NCI-H146 treated with DMSO at 0.1 percent for 48 hours (cell line): ENCODE results near the gene EYA3.

Experiments
- DNase-seq: peaks from one replicate; lab custom pipeline; 2025; ENCODE audit not compliant: unreplicated experiment; lab: John Stamatoyannopoulos, UW

EYA3 gene, protein sequence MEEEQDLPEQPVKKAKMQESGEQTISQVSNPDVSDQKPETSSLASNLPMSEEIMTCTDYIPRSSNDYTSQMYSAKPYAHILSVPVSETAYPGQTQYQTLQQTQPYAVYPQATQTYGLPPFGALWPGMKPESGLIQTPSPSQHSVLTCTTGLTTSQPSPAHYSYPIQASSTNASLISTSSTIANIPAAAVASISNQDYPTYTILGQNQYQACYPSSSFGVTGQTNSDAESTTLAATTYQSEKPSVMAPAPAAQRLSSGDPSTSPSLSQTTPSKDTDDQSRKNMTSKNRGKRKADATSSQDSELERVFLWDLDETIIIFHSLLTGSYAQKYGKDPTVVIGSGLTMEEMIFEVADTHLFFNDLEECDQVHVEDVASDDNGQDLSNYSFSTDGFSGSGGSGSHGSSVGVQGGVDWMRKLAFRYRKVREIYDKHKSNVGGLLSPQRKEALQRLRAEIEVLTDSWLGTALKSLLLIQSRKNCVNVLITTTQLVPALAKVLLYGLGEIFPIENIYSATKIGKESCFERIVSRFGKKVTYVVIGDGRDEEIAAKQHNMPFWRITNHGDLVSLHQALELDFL

DNA sequence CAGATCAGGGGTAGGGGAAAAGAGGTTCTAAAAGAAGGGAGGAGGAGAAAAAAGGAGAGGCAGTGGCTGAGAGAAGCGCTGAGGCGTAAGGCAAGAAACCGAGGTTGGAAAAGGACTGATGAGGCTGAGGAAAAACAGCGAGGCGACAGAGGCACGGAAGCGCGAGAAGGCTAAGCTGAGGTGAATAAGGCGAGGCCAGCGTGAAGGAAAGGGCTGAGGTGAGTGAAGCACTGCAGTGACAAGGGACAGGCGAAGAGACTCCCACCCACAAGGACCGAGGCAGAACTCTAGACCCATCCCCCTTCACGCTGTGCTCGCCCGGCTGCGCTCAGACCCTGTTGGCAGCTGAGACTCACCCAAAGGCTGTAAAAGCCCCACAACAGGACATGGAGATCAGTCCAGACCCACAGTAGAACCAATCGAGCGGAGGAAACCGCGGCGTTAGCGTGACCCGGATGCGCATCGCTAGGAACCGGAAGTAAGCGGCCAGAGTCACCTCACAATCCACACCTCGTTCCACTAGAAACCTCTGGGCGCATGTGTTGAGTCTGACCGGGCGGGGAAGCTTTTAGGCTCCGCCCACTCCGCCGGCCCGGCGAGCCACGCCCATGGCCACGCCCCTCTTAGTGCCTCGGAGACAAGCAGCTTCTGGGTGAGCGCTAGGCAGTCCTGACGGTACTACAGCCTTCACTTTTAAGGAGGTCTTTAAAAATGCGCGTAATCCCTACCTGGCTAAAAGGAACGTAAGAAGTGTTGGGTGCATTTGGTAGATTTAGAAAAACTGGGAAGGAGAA lies at the start of gene EYA3:
EYA3 (minus strand) TSS at position 443 of the 794 bp plus-strand sequence. CDS start 30,584 bp downstream, outside the sequence.
- DNase-seq, result peak; percentile 80

DNA sequence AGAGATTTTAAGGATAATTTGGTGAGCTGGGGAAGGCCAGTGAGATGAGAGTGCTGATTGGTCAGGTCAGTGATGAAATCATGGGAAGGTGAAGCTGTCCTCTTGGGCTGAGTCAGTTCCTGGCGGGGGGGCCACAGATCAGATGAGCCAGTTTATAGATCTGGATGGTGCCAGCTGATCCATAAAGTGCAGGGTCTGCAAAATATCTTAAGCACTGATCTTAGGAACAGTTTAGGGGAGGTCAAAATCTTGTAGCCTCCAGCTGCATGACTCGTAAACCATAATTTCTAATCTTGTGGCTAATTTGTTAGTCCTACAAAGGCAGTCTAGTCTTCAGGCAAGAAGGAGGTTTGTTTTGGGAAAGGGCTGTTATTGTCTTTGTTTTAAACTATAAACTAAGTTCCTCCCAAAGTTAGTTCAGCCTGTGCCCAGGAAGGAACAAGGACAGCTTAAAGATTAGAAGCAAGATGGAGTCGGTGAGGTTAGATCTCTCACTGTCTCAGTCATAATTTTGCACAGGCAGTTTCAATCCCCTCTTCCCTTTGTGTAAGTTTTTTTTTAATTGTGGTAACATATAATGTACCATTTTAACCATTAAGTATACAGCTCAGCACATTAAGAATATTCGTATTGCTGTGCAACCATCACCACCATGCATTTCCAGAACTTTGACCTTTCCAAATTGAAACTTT lies 48.7 kb upstream of the EYA3 start:
- DNase-seq, result no peak

DNA sequence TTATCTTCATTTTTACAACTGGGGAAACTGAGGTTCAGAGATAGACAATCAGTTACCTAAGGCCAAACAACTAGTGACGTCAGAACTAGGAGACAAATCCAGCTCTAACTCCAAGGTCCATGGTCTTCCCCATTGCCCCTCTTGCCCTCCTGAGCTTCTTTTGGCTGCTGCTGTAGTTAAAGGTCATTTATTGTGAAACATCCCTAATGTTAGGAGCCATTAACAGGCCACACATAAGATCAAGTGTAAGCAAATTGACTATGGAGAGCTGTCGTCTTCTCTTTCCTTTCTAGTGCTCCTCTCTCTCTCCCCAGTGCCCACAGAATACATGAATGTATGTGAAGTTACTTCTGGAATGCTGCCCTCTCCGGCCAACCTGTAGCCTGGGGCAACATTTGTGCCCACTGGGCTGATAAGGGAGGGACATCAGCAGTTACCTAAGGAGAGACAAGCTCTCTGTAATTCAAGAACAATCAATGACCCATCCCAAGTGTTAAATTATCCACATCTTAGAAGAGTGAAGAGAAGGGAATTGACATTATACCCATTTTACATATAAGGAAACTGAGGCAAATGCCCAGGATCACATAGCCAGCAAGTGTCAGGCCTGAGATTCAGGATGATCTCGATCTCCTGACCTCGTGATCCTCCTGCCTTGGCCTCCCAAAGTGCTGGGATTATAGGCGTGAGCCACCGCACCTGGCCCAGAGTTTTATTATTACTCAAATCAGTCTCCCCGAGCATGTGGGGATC lies 47.9 kb upstream of the EYA3 start:
- DNase-seq, result no peak

DNA sequence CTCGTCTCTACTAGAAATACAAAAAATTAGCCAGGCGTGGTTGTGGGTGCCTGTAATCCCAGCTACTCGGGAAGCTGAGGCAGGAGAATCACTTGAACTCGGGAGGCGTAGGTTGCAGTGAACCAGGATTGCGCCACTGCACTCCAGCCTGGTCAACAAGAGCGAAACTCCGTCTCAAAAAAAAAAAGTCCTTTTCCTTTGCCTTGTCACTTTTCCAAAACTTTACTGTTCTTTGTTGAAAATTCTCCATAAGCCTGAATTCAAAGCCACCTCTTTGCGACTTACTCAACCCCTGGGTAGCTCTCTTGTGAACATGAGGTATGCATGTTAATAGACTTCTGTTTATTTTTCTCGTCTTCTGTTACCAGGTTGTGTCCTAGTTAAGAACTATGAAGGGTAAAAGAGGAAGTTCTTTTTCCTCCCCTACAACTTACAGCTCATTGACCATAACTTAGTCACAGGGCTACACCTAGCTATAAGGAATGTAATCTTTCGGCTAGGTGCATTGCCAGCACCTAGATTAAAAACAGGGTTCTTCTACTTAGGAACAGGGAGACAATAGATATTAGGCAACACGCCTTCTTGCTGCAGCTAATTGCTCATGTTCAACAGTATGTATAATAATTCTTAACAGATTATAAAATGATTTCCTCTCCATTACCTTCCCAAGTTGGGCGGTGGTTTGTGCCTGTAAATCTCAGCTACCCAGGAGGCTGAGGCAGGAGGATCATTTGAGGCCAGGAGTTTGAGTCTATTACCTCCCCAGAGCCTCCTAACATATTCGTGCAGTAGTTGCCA lies 47.2 kb upstream of the EYA3 start:
- DNase-seq, result no peak

DNA sequence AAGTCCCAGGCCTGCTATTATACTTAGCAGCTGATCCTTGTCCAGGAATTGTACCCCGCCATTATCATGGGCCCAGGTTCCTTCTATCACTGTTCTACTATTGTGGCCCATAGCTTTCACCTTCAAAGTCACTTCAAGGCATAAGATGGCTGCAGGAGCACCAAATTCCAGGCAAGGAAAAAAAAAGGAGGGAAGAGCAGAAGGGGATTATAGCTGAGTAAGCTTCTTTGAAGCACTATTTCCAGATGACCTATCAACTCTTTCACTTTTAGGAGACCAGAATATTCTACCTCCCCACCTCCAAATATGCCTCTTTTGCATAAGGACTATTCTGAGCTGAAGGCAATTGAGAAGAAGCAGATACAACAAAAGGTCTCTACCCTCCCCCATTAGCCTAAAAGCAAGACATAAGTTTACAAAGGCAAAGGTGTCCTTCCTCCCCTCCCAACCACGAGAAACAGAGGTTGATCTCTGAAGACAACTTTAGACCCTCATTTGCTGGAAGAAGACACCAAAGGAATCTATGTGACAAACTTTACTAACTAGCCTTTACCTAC lies 46.3 kb upstream of the EYA3 start:
- no peak for DNase-seq

DNA sequence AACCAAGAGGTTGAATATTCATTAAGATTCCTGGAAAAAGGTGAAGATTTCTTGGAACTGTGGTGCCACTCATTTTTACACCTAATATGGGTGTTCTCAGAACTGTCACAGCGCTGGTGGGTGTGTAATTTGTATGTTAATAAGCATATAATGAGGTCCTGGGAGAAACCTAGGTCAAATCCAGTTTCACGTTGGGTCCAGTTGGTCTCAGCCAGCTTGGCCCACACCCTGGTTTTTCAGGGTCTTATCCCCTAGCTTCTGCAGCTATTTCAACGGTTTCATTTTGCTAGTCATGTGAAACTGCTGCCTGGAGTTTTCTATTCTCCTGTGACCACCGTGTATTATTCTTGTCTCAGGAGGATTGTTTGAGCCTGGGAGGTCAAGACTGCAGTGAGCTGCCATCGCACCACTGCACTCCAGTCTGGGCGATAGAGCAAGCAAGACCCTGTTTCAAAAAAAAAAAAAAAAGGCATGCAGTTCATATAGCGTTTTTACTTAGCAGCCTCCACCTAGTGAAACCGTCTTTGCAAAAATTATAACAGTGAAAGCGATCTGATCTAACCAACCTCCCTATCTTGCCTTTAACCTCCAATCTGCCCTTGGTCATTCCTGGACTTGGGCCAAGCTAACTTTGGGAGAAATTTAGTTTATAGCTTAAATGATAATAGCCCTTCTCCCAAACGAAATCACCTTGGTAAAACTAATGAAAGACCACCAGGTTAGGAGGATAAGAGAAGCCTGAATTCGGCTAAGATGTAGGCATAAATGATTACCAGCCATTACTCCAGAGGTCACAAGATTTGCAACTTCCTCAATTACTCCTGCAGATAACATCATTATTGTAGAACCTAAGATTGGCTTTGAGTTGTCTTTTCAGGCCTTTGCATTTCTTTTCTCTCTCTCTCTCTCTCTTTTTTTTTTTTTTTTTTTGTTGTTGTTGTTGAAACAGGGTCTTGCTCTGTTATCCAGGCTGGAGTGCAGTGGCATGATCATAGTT lies 44.1 kb upstream of the EYA3 start:
- no peak for DNase-seq

DNA sequence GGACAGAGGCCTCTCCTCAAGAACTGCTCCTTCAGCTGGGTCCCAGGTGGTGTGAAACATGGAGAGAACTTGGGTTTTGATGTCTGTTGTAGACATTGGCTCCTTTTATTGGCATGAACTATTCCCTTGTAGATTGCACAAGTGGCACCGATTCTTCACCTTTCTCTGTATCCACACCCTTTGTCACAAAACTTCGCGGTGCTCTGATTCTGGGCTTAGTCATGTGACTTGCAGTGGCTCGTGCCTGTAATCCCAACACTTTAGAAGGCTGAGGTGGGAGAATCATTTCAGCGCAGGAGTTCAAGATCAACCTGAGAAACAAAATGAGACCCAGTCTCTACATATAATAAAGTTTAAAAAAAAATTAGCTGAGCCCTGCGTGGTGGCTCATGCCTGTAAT lies 42.5 kb upstream of the EYA3 start:
- no peak for DNase-seq

DNA sequence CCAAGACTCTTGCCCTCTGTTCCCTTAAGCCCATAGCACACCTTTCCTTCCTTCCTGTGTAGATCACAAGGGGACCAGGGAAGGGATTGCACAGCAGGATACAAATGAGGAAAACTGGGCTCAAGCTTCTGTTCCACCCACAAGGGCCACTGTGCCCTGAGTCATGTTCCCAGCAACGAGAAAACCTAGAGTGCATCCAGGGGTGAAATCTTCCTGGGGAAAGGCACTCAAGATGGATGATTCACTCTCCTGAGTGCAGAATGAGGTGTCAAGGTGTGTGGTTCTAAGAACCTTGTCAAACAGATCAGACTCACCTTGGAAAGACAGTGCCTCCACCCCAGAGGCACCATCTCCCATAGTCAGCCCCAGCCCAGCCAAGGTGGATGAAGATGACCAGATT lies 40.7 kb upstream of the EYA3 start:
- DNase-seq, result no peak

DNA sequence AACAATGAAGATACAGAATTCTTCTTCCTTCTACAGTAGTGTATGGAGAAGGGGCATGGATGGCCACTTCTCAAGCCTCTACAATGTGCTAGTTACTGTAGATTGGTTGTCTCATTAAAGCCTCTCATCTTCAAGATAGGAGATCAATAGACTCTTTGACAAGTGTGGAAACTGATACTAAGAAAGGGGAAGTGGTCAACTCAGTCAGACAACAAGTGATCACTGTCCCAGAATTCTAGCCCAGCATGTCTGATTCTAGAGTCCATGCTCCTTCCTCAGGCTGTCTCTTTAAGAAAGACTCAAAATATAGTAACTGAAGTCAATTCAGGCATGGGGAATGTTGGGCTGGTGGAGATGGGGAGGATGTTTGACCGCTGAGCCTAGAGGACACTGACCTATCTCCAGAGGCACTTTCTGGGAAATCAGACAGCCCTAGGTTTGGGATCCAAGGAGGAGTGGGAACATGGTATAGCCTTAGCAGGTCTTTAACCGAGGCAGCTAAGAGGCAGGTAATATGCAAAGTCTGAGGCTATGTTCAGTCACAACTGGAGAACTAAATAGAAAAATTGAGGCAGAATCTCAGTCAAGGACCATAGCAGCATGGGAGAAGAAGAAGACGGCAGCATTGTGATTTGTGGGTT lies 39.3 kb upstream of the EYA3 start:
- DNase-seq, result no peak

DNA sequence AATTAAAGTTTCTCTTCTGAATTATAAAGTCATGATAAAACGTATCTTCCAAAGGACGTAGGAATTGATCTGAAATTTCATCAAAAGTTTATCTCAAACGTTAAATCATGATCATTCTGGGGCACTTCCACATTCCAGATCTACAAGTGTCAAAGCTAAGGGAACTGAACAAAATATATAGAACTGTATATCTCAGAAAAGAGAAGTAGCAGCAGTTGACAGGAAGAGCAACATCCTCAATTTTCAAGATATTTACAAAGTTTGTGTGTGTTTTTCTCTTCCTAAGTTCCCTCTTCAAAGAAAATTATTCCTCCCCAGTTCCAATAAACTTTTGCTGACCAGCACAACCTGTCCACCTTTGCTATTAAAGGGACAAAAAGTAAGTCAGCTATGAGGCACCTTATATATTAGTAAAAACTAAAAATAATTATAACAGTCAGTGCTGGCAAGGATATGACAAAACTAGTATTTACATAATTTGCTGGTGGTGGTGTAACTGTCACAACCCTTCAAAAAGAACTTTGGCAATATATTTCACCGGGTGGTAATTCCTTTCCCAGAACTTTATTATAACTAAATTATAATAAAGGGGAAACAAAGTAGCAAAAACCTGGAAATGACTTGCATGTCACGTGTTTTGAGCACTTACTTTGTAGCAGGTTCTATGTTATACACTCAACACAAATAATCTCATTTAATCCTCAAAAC lies 38.5 kb upstream of the EYA3 start:
- no peak for DNase-seq

DNA sequence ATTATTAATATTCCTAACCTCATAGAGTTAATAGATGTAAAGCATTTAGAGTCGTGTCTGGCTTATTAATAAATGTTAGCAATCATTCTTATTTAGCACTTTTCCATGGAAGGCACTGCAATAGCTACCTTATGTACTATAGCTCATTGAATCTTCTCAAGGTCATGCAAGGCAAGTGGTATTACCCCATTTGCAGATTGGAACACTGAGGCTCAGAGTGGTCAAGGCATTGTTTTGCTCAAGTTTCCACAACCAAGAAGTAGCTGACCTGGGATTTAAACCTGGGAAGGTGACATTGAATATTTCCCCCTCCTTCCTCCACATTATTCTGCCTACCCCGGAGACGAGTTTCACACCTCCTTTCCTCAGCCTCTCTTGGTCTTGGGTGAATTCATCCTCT lies 37.8 kb upstream of the EYA3 start:
- DNase-seq, result no peak

DNA sequence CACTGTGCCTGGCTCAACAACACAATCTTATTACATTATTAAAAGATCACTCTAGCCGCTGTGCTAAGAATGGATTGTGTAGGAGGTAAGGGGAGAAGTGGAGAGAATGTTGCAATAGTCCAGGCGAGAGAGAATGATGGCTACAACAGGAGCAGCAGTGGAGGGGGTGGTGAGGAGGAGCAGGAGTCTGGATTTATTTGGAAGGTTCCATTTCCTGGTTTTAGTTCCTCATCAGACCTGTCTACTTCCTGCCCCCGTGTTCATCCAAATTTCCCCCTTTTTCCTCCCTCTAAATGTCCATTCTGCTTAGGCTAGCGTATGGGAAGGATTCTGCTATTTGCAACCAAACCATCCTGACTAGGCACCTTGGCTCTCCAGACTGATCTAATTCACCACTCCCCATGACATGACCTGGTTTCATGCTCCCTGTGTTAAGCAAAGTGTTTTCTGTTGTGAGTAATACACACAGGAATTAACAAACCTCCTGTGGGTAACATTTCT lies 35.1 kb upstream of the EYA3 start:
- no peak for DNase-seq

DNA sequence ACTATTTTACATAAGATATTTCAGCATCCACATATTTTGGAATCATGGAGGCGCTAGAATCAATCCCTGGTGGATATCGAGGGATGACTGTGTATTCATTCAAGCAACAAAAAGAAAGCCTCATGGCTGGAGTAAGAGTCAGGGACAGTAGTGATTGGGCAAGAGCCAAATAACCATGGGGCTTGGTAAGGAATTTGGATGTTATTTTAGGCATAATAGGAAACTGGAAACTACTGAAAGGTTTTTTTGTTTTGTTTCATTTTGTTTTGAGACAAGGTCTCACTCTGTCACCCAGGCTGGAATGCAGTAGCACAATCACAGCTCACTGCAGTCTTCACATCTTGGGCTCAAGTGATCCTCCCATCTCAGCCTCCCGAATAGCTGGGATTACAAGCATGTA lies 33.8 kb upstream of the EYA3 start:
- no peak for DNase-seq

DNA sequence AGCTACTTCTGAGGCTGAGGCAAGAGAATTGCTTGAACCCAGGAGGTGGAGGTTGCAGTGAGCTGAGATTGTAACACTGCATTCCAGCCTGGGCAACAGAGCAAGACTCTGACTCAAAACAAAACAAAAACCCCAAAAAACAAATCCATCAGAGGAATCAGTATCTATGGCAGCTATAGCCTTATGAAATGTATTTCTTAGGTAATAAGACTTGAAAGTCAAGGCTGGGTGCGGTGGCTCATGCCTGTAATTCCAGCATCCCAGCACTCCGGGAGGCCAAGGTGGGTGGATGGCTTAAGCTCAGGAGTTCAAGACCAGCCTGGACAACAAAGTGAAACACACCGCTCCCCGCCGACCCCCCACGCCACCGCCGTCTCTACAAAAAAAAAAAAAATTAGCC lies 31.1 kb upstream of the EYA3 start:
- no peak for DNase-seq

DNA sequence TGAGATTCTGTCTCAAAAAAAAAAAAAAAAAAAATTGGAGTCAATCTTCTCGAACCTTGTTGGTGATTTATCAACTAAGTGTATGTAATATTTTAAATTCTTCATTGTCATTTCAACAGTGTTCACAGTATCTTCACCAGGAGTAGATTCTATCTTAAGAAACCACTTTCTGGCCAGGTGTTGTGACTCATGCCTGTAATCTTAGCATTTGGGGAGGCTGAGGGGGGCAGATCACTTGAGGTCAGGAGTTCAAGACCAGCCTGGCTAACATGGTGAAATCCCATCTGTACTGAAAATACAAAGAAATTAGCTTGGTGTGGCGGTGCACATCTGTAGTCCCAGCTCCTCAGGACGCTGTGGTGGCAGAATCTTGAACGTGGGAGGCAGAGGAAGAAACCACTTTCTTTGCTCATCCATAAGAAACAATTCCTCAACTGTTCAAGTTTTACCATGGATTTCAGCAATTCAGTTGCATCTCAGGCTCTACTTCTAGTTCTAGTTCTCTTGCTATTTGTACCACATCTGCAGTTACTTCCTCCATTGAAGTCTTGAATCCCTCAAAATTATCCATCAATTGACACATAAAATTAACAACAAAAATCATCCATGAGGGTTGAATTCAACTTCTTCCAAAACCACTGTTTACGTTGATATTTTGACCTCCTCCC lies 30.4 kb upstream of the EYA3 start:
- DNase-seq, result no peak

DNA sequence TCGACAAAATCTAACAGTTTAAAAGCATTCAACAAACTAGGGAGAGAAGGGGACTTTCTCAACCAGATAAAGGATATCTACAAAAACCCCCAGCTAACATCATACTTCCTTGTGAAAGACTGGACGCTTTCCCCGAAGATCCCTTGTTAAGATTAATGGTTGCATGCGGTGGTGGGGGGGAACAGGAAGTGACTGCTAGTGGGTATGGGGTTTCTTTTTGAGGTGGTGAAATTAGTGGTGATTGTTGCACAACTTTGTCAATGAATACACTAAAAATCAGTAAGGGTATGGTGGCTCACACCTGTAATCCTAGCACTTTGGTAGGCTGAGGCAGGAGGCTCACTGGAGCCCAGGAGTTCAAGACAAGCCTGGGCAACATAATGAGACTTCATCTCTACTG lies 26.9 kb upstream of the EYA3 start:
- DNase-seq, result no peak

DNA sequence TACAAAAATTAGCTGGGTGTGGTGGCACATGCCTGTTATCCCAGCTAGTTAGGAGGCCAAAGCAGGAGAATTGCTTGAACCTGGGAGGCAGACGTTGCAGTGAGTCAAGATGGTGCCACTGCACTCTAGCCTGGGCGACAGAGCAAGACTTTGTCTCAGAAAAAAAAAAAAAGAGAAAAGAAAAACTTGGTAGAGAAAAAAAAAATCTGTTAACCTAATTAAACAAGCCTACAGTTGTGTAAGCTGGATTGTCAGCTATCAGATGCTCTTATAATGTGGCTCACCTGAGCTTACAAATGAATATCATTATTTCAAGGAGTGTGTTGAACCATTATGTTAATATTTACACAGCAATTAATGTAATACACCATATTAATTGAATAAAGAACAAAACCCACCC lies 26.4 kb upstream of the EYA3 start:
- no peak for DNase-seq
